ENCODE data around the gene LDLRAD2. TPM values are rescaled to one million over a fixed set of nuclear protein-coding genes. Genes with fewer than 3 reads are reported as not detected.

The LDLRAD2 gene
- total and polyA plus RNA-seq, 10 of the 15 experiments (the other 5 are each of a cell fraction or from before 2014, with no cell fraction given), result 0.04 to 0.23 (median 0.11) TPM; not detected in 7

DNA sequence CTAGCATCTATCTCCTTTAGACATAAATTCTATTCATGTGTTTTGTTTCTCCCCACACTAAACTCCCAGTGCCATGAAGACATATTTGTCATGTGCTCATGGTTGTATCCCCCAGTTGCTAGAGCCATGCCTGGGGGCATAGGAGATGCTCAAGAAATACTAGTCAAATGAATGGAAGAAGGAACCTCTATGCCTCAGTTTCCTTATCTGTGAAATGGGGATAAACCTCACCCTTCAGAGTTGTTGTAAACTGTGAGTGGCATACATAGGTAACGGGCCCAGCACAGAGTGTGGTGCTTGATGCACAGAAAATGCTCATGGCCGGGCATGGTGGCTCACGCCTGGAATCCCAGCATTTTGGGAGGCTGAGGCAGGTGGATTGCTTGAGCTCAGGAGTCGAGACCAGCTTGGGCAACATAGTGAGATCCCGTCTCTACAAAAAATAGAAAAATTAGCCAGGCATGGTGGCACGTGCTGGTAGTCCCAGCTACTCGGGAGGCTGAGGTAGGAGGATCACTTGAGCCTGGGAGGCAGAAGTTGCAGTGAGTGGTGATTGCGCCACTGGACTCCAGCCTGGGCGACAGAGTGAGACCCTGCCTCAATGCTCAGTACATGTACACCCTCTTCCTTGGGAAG is 8.7 kb downstream of the LDLRAD2 start:
- H3K4me1 ChIP-seq (ENCODE audit: control insufficient read depth, insufficient read depth, low read length), result no peaks in the 10 kb centered on the region
- H3K36me3 ChIP-seq (ENCODE audit: control insufficient read depth in 2 of 2, insufficient read depth in 2 of 2, low read length in 1 of 2), result no peaks in the 10 kb centered on the region
- no peak for FAIRE-seq
- no peak for DNase-seq (ENCODE audit: low read depth, low spot score)
- no peaks in the 10 kb centered on the region for H4K20me1 ChIP-seq (ENCODE audit: control insufficient read depth, insufficient read depth)
- ChIA-PET RAD21 (ENCODE audit: unreplicated experiment) (no interaction called here), CTCF (no interaction called here), POLR2A (no interaction called here), SMC1A (ENCODE audit: uncharacterized antibody, unreplicated experiment) (no interaction called here)
- H3K4me2 ChIP-seq (ENCODE audit: control insufficient read depth, insufficient read depth), result no peak overlapping the region
- 55% methylated on average over 9 of the region's 9 CpGs for WGBS (ENCODE audit: insufficient coverage, insufficient replicate concordance, low lambda C conversion rate, missing lambda C conversion rate)
- ATAC-seq, result no peak
- no peak overlapping the region for H3K27ac ChIP-seq (ENCODE audit: control insufficient read depth, insufficient read depth)
- no peaks in the 10 kb centered on the region for H3K27me3 ChIP-seq (replicated peaks in 1 of 2; ENCODE audit: control insufficient read depth in 2 of 2, insufficient read depth in 2 of 2, low read length in 1 of 2)
- no peaks in the 10 kb centered on the region for H3K79me2 ChIP-seq (ENCODE audit: control insufficient read depth, insufficient read depth, low read length)
- intact Hi-C loops (cut with micrococcal nuclease; ENCODE audit: unreplicated experiment) (no loop called here), in situ Hi-C loops (cut with MboI) (no loop called here)
- no peak overlapping the region for H3K4me3 ChIP-seq
- no peak for TF ChIP-seq BCL3 (IDR thresholded peaks at IDR 0.05; ENCODE audit: borderline replicate concordance, insufficient read depth, low read depth, low read length, poor library complexity, severe bottlenecking)
- no peak for TF ChIP-seq KLF5 (IDR thresholded peaks at IDR 0.05; ENCODE audit: partially characterized antibody)
- no peak for TF ChIP-seq NR2F1 (conservative IDR thresholded peaks at IDR 0.05)
- no peak for TF ChIP-seq TARDBP (IDR thresholded peaks at IDR 0.05; ENCODE audit: borderline replicate concordance)
- TF ChIP-seq EP300 (IDR thresholded peaks at IDR 0.05; ENCODE audit: borderline replicate concordance in 1 of 2, control insufficient read depth in 1 of 2, low read depth in 2 of 2, low read length in 2 of 2), result no peak
- TF ChIP-seq MTA3 (IDR thresholded peaks at IDR 0.05; ENCODE audit: borderline replicate concordance, low read length), result no peak
- TF ChIP-seq NFYB (IDR thresholded peaks at IDR 0.05; ENCODE audit: insufficient read depth, low read depth, low read length), result no peak
- TF ChIP-seq RAD51 (IDR thresholded peaks at IDR 0.05), result no peak
- TF ChIP-seq, protein P1, sequence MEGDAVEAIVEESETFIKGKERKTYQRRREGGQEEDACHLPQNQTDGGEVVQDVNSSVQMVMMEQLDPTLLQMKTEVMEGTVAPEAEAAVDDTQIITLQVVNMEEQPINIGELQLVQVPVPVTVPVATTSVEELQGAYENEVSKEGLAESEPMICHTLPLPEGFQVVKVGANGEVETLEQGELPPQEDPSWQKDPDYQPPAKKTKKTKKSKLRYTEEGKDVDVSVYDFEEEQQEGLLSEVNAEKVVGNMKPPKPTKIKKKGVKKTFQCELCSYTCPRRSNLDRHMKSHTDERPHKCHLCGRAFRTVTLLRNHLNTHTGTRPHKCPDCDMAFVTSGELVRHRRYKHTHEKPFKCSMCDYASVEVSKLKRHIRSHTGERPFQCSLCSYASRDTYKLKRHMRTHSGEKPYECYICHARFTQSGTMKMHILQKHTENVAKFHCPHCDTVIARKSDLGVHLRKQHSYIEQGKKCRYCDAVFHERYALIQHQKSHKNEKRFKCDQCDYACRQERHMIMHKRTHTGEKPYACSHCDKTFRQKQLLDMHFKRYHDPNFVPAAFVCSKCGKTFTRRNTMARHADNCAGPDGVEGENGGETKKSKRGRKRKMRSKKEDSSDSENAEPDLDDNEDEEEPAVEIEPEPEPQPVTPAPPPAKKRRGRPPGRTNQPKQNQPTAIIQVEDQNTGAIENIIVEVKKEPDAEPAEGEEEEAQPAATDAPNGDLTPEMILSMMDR (IDR thresholded peaks at IDR 0.05 in 2 of 3, conservative IDR thresholded peaks at IDR 0.05 in 1 of 3; ENCODE audit: control insufficient read depth in 2 of 3, extremely low read depth in 1 of 3, insufficient read depth in 1 of 3, low read depth in 3 of 3, low read length in 3 of 3), result no peak
- no peaks in the 10 kb centered on the region for H3K9me3 ChIP-seq (replicated peaks; ENCODE audit: control insufficient read depth, insufficient read depth, low read length)
- no TSS peak for BruUV-seq (replicated peaks)
- H2AFZ ChIP-seq (ENCODE audit: control insufficient read depth, low read depth, low read length), result no peak overlapping the region
- H3K9ac ChIP-seq (ENCODE audit: control insufficient read depth, insufficient read depth, low read length), result no peak overlapping the region

All from GM12878 (cell line).